Loucy (cell line): ENCODE results near the gene TOP1.

Experiments used
- H2AFZ ChIP-seq: fragments of 200-600 bp; sonication (generic); 2 replicates; pipeline ENCODE4 v1.6.0; 2016; ENCODE audit warnings: antibody characterized with exemption, mild to moderate bottlenecking, low read length, moderate library complexity
- H3F3A ChIP-seq: fragments of 200-600 bp; 2 replicates; pipeline ENCODE4 v1.6.0; 2016; ENCODE audit warnings: antibody characterized with exemption, low read depth, mild to moderate bottlenecking
- H3K27me3 ChIP-seq: fragments of 200-600 bp; sonication (generic); 2 replicates; pipeline ENCODE4 v1.6.1; 2014; ENCODE audit warnings: low read length, mild to moderate bottlenecking; ENCODE audit not compliant: insufficient read depth, poor library complexity, severe bottlenecking
- H3K36me3 ChIP-seq: fragments of 200-600 bp; sonication (generic); 2 replicates; pipeline ENCODE4 v1.6.1; 2016; ENCODE audit warnings: low read length; ENCODE audit not compliant: insufficient read depth
- H3K4me1 ChIP-seq: fragments of 200-600 bp; sonication (generic); 2 replicates; pipeline ENCODE4 v1.5.1; 2014; ENCODE audit warnings: low read length, mild to moderate bottlenecking; ENCODE audit not compliant: insufficient read depth, poor library complexity, severe bottlenecking
- H3K4me2 ChIP-seq: fragments of 200-600 bp; sonication (generic); 2 replicates; pipeline ENCODE4 v1.6.0; 2014; ENCODE audit warnings: antibody characterized with exemption, low read length, low read depth, mild to moderate bottlenecking; ENCODE audit not compliant: poor library complexity, severe bottlenecking
- H3K4me3 ChIP-seq: fragments of 200-600 bp; sonication (generic); 2 replicates; pipeline ENCODE4 v1.5.1; 2014; ENCODE audit warnings: low read length, mild to moderate bottlenecking, mixed read lengths; ENCODE audit not compliant: poor library complexity, severe bottlenecking
- H3K79me2 ChIP-seq: fragments of 200-600 bp; sonication (generic); 2 replicates; pipeline ENCODE4 v1.6.1; 2014; ENCODE audit warnings: low read length; ENCODE audit not compliant: insufficient read depth
- H3K9ac ChIP-seq: fragments of 200-600 bp; sonication (generic); 2 replicates; pipeline ENCODE4 v1.6.0; 2014; ENCODE audit warnings: mild to moderate bottlenecking, low read depth, low read length, moderate library complexity; ENCODE audit not compliant: poor library complexity, severe bottlenecking
- H3K9me2 ChIP-seq: fragments of 200-600 bp; sonication (generic); replicated peaks from 2 replicates; pipeline ENCODE4 v1.6.1; 2016; ENCODE audit warnings: low read depth, low read length, mixed read lengths
- H3K9me3 ChIP-seq: fragments of 200-600 bp; sonication (generic); 2 replicates; pipeline ENCODE4 v1.6.1; 2014; ENCODE audit warnings: mild to moderate bottlenecking, antibody characterized with exemption, low read length, low read depth; ENCODE audit not compliant: insufficient read depth
- H4K20me1 ChIP-seq: fragments of 200-600 bp; sonication (generic); 2 replicates; pipeline ENCODE4 v1.6.0; 2014; ENCODE audit warnings: antibody characterized with exemption, low read length, mild to moderate bottlenecking; ENCODE audit not compliant: insufficient read depth, poor library complexity, severe bottlenecking
- CTCF ChIP-seq: fragments of 200-600 bp; sonication (generic); conservative IDR thresholded peaks from 2 replicates; pipeline ENCODE4 v1.5.1; 2014; ENCODE audit warnings: mild to moderate bottlenecking, antibody characterized with exemption, low read length
- EZH2phosphoT487 ChIP-seq: fragments of 200-600 bp; IDR thresholded peaks from 2 replicates; pipeline ENCODE4 v1.6.1; 2018; ENCODE audit warnings: antibody characterized with exemption, mild to moderate bottlenecking, moderate library complexity, borderline replicate concordance

The TOP1 gene

DNA sequence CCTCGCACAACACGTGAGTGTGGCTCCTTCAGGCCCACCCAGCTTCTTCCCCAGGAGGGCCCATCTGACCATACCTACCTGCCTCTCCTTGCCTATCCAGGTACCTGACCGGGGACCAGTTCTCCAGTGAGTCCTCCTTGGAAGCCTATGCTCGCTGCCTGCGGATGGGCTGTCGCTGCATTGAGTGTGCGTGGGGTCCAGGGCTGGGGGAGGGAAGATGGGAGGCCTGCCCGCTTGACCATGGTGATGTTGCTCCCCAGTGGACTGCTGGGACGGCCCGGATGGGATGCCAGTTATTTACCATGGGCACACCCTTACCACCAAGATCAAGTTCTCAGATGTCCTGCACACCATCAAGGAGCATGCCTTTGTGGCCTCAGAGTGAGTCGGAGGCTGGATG is 135.2 kb downstream of the TOP1 start:
- no peak overlapping the region for H2AFZ ChIP-seq
- no peak overlapping the region for H3K9ac ChIP-seq
- no peaks in the 10 kb centered on the region for H3K27me3 ChIP-seq
- H3K4me1 ChIP-seq: peaks cover 17% of the 10 kb centered on the region
- no peaks in the 10 kb centered on the region for H3K9me2 ChIP-seq
- no peak for TF ChIP-seq EZH2phosphoT487
- no peak for TF ChIP-seq CTCF
- H3K4me3 ChIP-seq: no peak overlapping the region
- H3F3A ChIP-seq: no peaks in the 10 kb centered on the region
- H3K9me3 ChIP-seq: no peaks in the 10 kb centered on the region
- H4K20me1 ChIP-seq: peaks cover 60% of the 10 kb centered on the region
- H3K36me3 ChIP-seq: peaks cover 96% of the 10 kb centered on the region
- H3K4me2 ChIP-seq: no peak overlapping the region
- peaks cover 24% of the 10 kb centered on the region for H3K79me2 ChIP-seq

- Histone ChIP-seq H2AFZ (no peak overlapping the region), H3K4me2 (no peak overlapping the region), H3K4me3 (no peak overlapping the region), H3K4me1 (peaks cover 13% of the 10 kb centered on the region), H3K9ac (no peak overlapping the region), H3K36me3 (peaks cover 100% of the 10 kb centered on the region), H3K9me3 (no peaks in the 10 kb centered on the region), H3K79me2 (peaks cover 10% of the 10 kb centered on the region; the same call in 1 of the 2 replicates), H3K27me3 (no peaks in the 10 kb centered on the region), H3K9me2 (no peaks in the 10 kb centered on the region), H4K20me1 (peaks cover 59% of the 10 kb centered on the region), H3F3A (no peaks in the 10 kb centered on the region)
- TF ChIP-seq CTCF: no peak
- TF ChIP-seq EZH2phosphoT487: no peak
Measured at GRCh38 chr20:41165001-41165882, 136.6 kb downstream of the TOP1 start.

GRCh38 chr20:41166201-41167117 is 137.8 kb downstream of the TOP1 start:
- Histone ChIP-seq H3K9me3 (no peaks in the 10 kb centered on the region), H3F3A (no peaks in the 10 kb centered on the region), H4K20me1 (peaks cover 53% of the 10 kb centered on the region), H3K4me2 (no peak overlapping the region), H3K27me3 (no peaks in the 10 kb centered on the region), H3K9ac (no peak overlapping the region), H3K9me2 (no peaks in the 10 kb centered on the region), H3K4me1 (peaks cover 13% of the 10 kb centered on the region), H3K36me3 (peaks cover 98% of the 10 kb centered on the region), H3K79me2 (no peaks in the 10 kb centered on the region; the same call in 1 of the 2 replicates), H2AFZ (no peak overlapping the region), H3K4me3 (no peak overlapping the region)
- TF ChIP-seq EZH2phosphoT487 (no peak), CTCF (no peak)
